Glomerular visceral epithelial cell (primary cell): ENCODE data around the gene MAB21L4.
A peak's percentile ranks its signal among the peaks of the same experiment; 100 is the strongest.

Experiments used
- DNase-seq: peaks from one replicate; pipeline ENCODE4 v3.0.0-alpha.2; 2016; ENCODE audit errors: extremely low spot score

The MAB21L4 gene

DNA sequence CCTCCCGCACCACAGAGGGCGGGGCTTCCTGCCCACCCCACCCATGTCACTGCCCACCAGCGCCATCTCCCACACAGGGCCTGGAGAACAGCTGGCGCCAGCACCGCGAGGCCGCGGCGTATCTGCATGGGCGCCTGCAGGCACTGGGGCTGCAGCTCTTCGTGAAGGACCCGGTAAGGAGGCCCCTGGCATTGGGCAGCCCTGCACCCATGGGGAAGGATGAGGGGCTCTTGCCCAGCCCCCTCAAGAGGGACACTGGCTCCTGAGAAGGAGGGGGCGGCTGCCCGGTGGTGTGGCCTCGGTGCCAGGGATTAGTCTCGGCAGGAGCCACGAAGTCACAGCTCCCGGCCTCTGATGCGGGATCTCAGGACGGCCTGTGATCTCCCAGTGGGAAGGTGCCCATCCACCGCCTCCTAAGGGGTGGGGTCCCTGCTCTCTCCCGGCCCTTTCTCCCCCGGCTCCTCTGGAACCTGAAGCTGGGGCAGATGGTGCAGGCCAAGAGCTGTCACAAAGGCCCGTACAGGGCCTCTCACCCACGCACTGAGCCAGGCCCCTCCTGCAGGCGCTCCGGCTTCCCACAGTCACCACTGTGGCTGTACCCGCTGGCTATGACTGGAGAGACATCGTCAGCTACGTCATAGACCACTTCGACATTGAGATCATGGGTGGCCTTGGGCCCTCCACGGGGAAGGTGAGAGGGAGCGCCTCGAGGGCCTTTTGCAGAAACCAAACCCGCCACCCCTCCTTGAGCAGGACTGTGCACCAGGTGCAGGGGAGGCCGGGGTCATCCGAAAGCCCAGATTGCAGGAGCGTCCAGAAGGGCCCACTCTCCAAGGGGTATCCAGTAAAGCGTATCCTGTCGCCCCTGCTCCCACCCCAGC lies 18.3 kb downstream of the MAB21L4 start:
- no peak for DNase-seq

DNA sequence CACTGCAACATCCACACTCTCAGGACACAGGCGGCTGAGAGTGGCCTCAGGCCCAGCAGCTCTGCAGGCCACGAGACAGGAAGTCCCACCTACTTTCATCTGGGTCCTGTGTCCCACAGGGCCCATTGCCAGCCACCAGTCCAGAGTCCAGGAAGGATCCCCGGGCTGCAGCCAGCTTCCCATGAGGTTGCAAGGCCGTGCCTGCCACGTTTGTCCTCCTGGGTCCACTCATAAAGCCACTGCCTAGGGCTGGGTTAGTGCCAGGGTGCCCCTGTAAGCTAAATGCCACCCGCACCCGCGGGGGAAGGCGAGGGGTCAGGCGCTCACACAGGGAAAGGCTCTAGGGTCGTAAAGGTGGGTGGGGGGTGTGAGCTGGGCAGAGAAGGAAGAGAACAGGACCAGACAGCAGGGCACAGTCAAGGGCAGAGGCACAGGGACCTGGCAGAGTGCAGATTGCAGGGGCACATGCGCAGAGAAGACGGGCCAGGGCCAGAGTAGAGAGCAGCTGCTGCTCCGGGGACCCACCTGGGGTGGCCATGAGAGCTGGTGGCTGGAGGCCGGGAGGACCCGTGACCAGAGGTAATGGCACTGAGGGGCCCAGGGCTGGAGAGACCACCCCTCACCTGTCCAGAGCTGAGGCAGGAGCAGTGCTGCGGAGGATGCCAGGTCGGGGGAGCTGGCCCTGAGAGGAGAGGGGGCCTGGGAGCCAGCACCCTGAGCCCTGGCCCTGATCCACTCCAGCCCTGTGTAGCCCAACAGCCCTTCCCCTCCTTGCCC lies 19.3 kb downstream of the MAB21L4 start:
- DNase-seq, result no peak

DNA sequence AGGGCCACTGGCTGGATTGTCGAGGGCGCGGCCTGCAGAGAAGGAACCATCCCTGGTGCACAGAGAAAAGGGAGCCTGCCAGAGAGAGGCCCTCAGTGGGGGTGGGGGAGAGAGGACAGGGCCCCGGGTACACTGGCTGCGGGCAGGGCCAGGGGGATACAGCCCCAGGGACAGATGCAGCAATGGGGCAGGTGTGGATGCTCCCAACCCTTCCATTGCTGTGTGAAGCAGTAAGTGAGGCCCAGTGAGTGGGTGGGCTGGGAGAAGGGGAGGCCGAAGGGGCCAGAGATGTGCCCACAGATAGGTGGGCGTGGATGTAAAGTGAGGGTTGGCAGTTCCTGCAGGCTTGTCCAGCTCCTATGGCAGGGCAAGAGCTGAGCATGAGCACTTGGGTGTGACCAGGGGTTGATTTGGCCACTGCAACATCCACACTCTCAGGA lies 19.9 kb downstream of the MAB21L4 start:
- DNase-seq, result no peak

DNA sequence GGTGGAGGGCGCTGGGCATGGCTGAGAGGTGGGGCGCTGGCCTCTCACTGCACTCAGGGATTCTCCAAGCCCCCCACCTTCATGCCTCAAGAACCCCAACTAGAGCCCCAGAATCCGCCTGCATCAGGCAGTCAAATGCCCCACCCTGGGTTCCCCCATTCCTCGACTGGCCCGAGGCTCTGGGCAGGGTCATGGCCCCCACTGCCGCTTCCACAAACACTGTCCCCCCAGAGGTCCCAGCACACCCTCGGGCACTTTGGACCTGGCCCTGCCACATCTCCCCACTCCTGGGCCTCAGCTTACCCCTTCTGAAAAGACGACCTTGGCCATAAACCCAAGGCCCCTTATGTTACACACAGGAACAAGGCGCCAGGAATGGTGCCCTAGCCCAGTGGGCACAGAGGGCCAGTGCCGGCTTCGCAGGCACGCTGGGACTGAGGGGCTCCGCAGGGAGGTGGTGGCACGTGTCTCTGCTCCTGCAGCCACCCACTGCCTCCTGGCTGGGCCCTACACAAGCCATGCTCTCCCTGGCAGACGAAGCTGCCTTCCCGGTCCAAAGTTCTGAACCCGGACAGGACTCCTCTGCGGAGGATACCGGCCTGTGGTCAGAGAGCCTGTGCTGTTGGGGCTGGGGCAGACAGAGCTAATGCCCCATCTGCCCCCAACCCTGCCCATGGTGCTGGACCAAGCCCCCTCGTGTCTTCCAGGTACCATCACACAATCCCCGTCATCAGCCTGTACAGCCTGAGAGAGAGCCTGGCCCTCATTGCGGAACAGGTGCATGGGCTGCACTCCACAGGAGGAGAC lies 20.5 kb downstream of the MAB21L4 start:
- DNase-seq, result no peak

DNA sequence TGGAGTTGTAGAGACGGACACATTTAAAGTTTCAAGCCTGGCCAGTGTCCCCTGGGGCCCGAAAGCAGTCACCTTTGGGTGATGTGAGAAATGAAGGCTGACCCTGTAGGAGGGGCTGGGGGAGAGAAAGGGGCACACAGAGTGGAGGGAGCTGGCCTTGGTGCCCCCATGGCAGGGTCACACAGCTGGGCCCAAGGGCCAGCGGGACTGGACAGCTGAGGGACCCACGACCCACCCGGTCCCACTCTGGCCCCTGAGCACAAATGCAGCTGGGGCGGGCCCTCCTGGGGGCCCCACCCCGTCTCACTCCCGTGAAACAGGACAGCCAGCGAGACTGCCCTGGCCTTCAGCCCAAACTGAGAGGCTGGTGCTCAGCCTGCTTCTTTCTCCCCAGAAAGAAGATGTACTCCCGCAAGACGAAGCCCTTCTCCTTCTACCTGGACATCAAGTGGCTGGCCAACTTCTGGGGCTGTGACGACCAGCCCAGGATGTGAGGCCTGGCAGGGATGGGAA lies 21.2 kb downstream of the MAB21L4 start:
- DNase-seq, result no peak

DNA sequence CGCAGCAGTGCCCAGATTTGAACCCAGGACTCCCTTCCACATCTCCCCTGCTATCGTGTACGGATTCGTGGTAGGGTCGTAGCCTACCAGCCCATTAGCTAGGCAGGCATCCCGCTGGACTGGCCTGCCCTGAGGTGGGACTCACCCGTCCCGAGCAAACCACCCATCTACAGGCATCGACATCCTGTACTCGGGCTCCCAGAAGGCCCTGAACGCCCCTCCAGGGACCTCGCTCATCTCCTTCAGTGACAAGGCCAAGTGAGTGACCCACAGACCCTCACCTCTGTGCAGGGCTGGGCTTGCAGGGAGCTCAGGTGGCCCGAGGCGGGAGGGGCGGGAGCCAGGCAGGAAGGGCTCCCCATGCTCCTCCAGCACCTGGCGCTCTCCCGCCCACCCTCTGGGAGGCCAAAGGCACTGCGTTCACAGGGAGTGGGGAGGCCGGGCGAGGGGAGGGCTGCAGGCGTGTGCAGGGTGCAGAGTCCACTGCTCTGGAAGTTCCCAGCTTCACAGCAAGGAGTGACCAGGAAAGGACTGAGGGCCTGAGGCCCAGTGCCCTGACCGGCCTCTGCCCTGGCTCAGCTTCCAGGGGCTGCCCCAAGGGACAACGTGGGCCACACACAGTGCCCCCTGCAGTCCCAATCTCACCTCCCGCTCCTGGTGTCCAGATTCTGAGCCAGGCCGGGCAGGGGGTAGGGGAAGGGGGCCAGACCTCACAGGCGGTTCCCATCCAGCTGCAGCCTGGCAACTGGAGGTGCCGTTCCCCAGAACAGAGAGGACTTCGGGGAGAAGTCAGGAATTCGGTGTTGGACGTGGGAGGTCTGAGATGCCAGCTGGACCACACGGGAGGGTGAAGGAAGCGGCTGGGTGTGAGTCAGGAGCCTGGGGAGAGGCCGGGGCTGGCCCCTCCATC lies 21.9 kb downstream of the MAB21L4 start:
- DNase-seq, result peak; percentile 21

DNA sequence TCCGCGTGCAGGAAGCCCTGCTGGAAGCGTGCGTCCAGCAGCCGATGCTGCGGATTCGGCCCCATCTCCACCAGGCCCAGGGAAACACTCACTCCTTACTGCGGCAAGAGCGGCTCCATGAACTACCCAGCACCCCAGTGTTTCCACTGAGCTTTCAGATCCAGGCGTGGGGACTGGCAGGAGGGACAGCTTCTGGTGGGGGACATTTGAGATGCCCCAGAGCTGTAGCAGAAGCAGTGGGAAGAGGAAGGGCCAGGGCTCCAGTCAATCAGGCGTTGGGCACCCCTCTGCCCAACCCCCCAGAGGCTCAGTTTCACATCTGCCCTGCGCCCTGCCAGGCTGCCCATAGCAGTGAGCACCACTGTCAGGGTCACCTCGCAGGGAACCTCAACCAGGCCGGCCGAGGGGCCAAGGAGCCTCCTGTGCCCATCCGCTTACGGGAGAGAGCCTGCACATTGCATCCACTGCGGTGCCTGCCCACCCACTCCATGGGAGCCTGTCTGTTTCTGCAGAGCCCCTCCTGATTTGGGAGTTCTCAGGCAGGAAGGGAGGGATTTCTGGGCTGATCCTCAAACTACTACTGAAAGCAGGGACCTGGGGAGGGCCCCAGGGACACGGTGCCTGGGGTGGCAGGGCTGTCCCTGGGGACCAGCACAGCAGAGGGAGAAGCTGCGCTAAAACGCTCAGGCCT lies 22.7 kb downstream of the MAB21L4 start:
- DNase-seq, result no peak

DNA sequence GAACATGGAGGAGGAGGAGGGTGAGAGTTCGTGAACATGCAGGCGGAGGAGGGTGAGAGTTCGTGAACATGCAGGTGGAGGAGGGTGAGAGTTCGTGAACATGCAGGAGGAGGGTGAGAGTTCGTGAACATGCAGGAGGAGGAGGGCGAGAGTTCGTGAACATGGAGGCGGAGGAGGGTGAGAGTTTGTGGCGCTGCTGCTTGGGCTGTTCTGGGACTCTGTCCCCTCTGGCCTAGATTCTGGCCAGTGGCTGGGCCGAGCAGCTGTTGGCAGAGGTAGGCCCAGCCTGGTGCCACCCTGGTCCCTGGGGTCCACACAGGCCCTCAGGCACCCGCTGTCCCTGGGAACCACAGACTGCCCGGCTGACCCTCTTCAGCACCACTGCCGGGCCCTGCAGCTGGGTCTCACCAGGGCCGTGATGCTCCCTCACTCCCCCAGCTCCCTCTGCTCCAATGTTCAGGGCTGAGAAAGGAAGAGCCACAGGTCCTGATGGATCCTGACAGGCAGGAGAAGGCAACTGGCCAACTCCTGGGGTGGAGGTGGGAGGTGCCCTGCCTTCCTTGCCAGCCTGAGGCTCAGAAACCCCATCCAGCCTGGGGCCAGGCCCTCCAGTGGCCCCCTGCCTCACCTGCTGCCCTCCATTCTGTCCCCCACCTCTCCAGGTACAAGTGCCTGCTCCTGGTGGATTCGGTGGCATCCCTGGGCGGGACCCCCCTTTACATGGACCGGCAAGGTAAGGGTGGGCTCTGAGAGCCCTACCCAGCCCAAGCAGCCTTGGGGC lies 23.4 kb downstream of the MAB21L4 start:
- DNase-seq, result no peak

DNA sequence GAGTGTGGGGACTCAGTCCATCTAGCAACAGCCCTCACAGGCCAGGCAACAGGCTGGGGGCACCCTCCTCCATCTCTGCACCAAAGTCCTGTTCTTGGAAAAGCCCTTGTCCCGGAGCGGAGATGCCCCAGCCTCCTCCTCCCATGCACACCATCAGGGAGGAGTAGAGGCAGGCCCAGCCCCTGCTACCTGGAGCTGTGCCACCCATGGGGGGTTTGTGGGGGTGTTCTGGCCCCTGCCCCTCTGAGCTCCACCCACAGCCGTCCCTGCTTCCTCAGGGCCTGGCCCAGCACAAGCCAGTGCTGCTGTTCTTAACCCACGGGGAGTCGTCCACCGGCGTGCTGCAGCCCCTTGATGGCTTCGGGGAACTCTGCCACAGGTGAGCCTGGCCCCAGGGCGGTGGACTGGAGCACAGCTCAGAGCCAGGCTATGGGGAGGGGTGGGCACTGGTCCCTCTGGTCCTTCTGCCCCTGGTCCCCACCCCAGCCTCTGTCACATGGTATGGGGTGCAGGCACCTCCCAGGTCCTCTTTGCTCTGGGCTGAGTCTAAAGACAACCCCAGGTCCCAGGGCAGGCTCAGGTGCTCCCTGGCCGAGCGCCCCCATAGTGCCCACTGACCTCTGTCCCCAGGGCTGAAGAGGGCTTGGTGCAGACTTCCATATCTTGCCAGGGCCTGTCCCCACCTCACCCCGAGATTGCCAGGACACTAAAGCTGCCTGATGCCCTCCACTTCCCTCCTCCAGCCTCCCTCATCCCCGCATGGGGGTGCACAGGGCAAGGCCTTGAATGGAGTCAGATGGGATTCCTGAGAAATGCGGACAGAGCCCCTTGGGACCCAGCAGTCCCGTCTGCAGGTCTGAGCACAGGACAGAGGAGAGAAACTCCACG lies 24.6 kb downstream of the MAB21L4 start:
- DNase-seq, result no peak

DNA sequence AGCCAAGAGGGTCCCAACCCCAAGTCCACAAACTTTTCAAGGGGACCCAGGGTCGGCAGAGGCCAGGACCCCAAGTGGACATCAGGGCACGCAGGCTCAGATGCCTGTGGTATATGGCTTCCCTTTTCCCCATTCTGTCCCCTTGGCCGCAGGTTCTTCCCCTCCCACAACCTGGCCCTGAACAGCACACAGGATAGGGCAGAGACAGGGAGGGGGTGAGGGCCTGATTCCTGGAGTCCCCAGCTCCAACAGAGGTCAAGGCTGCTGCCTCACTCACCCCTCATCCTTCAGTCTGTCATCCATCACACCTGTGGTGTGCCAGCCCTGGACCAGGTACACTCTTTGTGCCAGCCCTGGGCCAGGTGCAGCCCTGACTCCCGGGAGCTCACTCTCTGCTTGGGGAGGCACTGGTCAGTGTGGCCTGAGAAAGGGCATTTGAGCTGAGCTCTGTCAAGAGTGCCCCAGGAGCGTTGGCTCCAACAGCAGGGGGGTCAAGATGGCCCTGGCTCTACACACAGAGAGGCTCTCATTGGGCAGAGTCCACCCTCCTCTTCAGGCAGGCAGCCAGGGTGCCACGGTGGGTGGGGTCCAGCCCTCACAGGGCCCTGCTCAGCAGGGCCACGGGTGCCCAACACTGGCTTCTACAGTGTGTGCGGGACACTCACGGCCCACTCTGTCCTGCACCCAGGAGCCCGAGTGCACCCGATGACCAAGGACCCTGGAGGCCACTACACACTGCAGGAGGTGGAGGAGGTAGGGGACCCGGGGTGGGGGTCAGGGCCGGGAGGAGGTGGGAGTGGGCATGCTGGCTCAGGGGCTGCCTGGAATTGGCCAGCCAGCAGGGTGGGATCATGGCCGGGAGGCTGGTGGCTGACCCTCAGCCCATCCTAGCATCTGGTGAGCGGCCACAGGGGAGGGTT lies 25.7 kb downstream of the MAB21L4 start:
- no peak for DNase-seq

DNA sequence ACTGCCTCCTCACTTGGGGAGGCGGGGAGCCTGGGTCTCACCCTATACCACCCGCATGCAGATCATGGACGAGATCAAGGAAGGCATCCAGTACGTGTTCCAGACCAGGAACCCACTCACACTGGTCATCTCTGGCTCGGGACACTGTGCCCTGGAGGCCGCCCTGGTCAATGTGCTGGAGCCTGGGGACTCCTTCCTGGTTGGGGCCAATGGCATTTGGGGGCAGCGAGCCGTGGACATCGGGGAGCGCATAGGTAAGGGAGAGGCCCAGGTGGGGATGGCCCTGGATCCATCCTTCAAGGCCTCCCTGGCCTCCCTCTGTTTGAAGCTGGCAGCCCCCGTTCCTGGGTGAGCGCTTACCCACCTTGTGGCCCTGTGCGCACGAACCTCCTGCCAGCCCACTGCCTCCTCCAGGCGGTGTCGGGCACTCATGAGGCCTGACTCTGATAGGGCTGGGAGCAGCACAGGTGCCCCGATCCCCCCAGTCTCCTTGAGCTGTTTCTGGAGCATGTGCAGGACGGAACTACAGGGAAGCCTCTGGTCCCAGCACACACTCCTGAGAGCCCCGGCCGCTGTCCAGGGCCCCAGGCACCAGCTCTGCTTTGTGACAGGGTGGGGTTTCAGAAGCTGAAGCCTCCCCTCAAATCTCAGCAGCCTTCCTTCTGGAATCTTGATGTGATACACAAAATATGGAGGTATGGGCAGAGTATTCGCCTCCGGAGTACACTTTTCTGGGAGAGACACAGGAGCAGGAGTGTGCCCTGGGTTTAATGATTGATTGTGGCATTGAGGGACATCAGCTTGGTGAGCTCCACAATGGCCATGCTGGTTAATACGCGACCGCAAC lies 26.6 kb downstream of the MAB21L4 start:
- DNase-seq, result no peak

DNA sequence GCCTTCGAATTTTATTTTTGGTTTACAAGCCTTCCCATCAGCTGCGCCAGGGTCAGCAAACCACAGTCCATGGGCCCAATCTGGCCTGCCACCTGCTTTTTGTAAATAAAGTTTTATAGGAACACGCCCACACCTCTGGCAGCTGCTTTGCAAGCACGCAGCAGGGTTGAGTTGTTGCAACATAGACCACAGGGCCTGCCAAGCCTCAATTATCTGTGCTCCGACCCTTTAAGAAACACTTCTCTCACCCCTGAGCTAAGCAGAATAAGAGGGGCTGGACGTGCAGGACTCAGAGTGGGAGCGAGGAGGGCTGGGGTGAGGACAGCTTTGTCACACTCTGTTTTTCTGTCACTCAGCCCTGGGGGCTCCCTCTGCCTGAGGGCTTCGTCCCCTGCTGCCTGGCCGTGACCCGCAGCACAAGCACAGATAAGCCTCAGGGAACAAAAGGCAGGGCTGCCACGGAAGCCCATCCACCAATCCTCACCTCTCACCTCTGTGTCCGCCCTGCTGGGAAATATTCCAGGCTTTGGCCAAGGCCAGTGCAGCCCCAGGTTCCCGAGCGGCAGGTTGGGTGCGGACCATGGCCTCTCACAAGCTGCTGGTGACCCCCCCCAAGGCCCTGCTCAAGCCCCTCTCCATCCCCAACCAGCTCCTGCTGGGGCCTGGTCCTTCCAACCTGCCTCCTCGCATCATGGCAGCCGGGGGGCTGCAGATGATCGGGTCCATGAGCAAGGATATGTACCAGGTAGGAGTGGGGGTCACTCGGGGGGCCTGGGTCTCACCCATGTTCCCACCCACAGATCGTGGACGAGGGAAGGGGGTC lies 27.5 kb downstream of the MAB21L4 start, which contains the start of gene AGXT:
AGXT (plus strand) TSS at position 539 of the 823 bp plus-strand sequence; CDS start at position 581, 42 bp downstream.
- no peak for DNase-seq

DNA sequence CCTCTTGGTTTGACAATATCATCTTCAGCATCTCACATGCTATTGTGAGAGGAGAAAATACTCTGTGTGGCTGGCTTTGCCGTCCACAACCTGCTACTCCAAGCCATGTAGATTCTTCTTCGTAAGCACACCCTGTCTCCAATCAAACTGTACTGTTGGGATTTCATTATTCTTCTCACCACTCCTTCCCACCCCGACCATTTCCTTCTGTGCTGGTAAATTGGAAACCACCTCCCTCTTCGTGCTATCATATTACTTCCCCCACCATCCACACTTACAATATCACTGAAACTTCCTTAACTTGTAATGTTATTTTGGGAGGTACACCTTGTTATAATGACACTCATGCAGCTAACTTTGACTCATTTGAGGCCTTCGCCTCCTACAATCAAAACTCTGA lies 30.6 kb downstream of the MAB21L4 start:
- no peak for DNase-seq

DNA sequence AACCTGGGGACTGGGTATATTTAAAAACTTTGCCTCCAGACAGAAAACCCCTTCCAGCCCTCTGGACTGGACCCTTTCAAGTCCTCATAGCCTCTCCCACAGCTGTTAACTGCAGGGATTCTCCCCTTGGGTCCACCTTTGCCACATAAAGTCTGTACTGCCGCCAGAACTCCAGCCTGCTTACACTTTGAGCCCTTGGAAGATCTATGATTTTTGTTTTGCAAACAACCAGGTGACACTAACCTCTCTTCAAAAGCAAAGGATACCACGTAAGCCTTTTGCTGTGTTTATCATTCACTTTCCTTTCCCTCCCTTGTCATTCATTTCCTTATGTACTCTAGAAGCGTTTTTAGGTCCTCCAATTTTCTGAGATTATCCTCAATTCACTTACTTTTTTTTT lies 31.5 kb downstream of the MAB21L4 start:
- no peak for DNase-seq

DNA sequence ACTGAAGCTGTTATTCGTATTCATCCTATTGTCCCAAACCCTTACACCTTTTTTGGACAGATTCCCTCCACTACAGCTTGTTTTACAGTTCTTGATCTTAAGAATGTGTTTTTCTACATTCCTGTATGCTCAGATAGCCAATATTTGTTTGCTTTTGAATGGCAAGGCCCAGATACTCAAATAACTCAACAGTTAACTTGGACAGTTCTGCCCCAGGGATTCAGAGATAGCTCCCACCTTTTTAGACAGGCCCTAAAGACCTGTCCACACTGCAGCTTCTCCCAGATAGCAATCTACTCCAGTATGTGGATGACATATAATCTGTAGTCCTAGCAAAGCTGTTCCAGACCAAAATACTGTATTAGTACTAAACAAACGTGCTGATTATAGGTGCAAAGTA lies 34.4 kb downstream of the MAB21L4 start:
- no peak for DNase-seq
